Measurements from ENCODE around the gene ERVFRD-1.

The ERVFRD-1 gene

GRCh38 chr6:11110921-11111768 is at the start of gene ERVFRD-1:
Gene ERVFRD-1, minus strand, starts transcription at chr6:11111725. Its CDS starts 6,415 bp downstream, at chr6:11105310.
- no peak for DNase-seq

GRCh38 chr6:11160199-11160598 is 48.7 kb upstream of the ERVFRD-1 start:
- no peak for DNase-seq

- no peak for DNase-seq
Observed at GRCh38 chr6:11155589-11155988, 44.1 kb upstream of the ERVFRD-1 start.

- no peak for DNase-seq
Observed at GRCh38 chr6:11153447-11153846, 41.9 kb upstream of the ERVFRD-1 start.

- no peak for DNase-seq
Observed at GRCh38 chr6:11152581-11152980, 41.1 kb upstream of the ERVFRD-1 start.

- DNase-seq = no peak
Observed at GRCh38 chr6:11151488-11151887, 40.0 kb upstream of the ERVFRD-1 start.

- no peak for DNase-seq
Observed at GRCh38 chr6:11149551-11149950, 38.0 kb upstream of the ERVFRD-1 start.

GRCh38 chr6:11146117-11146826 is 34.7 kb upstream of the ERVFRD-1 start:
- no peak for DNase-seq

GRCh38 chr6:11144393-11144851 is 32.9 kb upstream of the ERVFRD-1 start:
- DNase-seq = peak; percentile 74

- peak; percentile 76 for DNase-seq
Observed at GRCh38 chr6:11143394-11144371, 32.2 kb upstream of the ERVFRD-1 start.

- DNase-seq = no peak
Observed at GRCh38 chr6:11142296-11143027, 30.9 kb upstream of the ERVFRD-1 start.

- no peak for DNase-seq
Observed at GRCh38 chr6:11141295-11141694, 29.8 kb upstream of the ERVFRD-1 start.

GRCh38 chr6:11140056-11140455 is 28.5 kb upstream of the ERVFRD-1 start:
- DNase-seq = no peak

- DNase-seq = no peak
Observed at GRCh38 chr6:11139051-11139960, 27.8 kb upstream of the ERVFRD-1 start.

- DNase-seq = no peak
Observed at GRCh38 chr6:11136809-11137208, 25.3 kb upstream of the ERVFRD-1 start.

GRCh38 chr6:11133281-11133680 is 21.8 kb upstream of the ERVFRD-1 start:
- DNase-seq = no peak

GRCh38 chr6:11132194-11132888 is 20.8 kb upstream of the ERVFRD-1 start:
- DNase-seq = no peak

GRCh38 chr6:11130605-11131004 is 19.1 kb upstream of the ERVFRD-1 start:
- DNase-seq = no peak

- DNase-seq = no peak
Observed at GRCh38 chr6:11129908-11130565, 18.5 kb upstream of the ERVFRD-1 start.

GRCh38 chr6:11128608-11129007 is 17.1 kb upstream of the ERVFRD-1 start:
- no peak for DNase-seq

All from CD4-positive, alpha-beta T cell treated with Interleukin-15 for 1 hour (primary cell).